Measurements from ENCODE around the gene CRACR2A.

The CRACR2A gene

DNA sequence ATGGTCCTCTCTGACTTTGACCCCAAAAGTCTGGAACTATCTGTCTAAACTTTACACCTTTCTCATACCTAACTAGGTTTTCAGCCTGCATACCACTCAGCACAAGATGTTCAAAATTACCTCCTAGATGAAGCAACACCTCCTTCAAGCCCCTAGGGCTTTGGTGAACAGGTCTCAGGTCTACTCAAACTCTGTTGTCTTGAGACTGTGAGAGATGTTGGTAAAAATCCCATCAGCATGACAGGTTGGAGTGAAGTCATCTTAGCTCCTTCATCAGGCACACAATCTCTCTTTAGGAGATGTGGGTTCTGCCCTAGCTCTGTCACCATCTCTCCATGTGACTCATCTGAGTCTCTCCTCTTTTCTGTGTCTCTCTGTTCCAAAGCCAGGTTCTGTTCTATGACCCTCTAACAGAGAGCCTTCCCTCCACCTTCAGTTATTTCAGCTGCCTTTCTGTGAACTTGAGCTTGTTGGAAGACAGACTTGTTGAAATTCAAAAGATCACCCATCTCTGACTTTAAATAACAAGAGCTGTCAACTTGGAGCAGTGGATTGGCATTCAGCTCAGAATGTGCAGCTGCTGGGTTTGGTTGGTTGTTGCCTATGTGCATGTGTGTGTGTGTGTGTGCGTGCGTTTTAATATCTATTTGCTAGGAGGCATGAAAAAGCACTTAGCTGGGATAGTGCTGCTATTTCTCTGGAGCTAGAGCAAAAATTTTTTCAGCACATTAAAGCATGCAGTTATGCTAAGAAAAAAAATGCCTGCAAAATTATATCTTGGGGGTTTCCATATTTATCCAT lies 130.7 kb downstream of the CRACR2A start:
- DNase-seq (ENCODE audit: low read depth in 2 of 2) = no peak

DNA sequence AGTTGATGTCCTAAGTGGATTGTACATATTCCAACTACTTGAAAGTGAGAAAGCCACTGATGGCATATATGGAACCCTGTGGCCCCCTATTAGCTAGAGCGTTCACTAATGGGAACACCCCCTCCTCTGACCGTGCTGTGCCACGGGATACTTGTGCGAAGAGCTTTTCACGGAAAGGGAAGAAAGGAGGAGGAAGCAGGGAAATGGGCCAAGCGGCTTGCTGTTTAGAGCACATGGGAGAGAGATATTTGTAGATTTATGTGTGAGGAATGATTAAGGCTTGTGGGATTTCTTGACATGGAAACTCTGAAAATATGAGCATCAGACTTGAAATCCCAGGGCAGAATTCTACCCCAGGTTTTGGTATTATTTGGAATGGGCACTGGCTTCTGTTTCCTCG lies 132.1 kb downstream of the CRACR2A start:
- DNase-seq (ENCODE audit: low read depth in 2 of 2) = no peak

DNA sequence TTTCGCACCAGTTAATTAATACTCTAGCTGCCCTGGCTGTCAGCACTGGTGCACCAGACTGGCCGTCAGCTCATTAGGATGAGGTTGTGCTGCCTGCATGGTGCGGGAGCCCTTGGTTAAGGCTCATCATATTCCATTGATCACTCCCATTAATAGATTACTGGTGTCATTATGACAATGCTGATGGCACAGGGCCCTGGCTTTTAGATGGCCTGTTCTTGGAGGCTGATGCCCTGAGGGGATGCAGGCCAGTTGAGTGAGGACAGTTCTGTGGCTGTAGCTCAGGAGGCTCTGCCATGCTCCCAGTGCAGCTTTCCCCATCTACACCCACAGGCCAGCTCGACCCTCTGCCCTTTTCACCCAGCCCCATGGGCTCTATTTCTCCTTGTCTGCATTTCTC lies 135.3 kb downstream of the CRACR2A start:
- no peak for DNase-seq (ENCODE audit: low read depth in 2 of 2)

DNA sequence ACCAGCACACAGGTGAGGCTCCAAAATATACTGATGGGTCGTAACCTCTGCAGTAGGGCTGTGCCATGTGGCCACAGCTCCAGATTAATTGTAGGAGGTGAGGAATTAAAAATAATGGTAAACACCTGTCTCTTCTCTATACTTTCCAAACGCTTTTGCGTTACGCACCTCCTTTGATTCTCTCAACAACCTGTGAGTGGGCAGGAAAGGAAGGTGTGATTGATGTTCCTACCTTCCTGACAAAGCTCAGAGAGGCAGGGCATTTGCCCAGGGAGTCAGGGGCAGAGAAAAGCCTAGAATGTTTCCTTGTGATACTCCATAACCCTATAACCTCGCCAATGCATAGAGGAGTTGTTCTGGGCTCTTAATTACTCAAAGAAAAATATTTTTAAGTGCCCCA lies 137.0 kb downstream of the CRACR2A start:
- no peak for DNase-seq (ENCODE audit: low read depth in 2 of 2)

DNA sequence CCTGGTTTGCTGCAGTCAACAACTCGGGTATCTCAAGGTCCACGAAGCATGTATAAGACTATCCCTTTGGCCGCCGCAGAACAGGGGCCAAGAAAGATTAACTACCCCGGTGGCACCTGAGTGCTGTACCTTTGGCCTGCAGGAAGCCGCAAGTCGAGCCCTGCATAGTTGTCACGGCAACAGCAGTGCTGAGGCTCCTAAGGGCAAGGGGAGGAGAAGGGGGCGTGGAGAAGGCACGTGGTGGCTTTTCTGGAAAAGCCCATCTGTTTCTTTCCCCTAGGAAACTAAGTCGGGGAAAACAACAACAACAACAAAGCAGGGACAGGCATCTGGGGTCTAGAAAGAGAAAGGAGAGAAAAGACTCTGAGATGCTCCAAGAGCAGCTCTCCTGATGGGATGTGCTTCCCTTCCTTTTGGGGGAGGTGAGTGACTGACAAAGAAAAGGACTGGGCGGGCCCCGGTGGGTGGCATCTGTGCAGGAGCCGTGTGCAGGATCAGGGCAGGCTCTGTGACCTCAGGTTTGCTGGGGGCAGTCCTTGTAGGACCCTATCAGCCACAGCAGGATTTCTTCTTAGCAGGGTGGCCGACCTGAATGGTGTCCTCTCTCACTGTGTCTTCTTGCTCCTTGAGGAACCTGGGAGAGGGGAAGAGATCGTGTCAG lies 138.0 kb downstream of the CRACR2A start:
- no peak for DNase-seq (ENCODE audit: low read depth in 2 of 2)

DNA sequence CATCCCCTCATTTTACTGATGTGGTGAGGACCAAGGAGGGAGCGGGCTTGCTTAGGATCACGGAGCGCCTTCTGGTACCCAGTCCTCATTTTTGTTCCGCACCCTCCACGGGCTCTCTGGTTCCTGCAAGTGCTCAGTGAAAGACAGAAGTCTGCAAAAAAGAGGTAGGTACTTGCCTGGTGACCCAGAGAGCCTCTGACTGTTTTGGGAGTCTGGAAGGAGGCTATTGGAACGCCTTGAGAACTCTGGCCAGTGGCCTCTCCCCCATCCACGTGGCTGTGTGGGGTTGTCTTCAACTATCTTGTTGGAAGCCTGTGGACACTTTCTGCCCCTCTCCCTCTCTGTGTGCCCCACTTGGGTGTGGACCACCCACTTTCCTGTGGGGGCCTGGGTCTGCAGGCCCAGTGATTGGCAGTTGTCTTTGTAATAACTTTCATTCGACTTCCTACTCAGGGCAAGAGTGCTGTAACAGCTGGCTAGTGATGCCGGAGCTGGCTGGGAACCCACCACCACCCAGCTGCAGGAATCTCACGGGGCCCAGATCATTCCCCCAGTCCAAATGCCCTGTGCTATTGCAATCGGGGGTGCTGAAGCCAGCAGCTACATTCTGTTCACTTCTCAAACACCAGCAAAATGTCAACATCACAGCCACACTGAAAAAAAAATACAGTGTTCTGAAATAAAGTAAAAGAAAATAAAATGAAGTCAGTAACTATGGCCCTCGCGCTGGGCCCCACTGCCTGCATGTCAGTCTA lies 139.1 kb downstream of the CRACR2A start:
- DNase-seq (ENCODE audit: low read depth in 2 of 2) = no peak

DNA sequence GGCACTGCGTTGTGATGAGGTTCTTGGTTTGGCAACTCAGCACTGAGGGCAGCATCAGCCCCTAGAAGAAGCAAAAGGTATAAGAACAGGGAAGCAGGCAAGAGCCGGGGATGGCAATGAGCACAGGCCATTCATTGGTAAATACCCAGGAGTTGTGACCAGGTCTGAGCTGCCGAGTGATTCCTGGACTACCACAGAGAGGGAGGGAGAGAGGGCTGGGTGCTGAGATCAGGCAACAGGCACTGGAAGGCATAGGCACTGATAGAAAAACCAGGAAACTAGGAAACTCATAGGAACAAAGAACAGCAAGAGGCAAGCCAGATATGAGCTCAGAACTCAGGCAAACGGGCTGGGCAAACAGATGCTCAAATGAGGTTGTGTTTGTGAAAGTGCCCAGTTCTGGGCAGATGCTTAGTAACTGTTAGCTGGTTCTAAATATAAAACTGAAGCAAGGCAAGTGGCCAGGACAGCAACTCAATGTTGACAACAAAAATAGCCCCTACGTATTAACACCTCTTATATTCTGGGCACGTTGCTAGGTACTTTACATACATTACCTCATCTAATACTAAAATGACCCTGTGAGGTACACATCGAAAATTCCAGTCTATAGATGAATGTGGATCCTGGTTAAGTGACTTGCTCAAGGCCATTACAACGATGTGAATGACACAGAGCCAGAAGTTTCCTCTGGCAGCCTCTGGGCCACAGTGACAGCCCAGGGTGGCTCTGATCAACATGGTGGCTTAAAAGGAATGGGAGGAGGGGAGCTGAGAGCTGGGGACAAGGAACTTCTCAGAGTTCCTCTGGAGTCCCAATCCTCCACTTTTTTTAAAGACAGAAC lies 140.8 kb downstream of the CRACR2A start:
- DNase-seq (ENCODE audit: low read depth in 2 of 2) = no peak

DNA sequence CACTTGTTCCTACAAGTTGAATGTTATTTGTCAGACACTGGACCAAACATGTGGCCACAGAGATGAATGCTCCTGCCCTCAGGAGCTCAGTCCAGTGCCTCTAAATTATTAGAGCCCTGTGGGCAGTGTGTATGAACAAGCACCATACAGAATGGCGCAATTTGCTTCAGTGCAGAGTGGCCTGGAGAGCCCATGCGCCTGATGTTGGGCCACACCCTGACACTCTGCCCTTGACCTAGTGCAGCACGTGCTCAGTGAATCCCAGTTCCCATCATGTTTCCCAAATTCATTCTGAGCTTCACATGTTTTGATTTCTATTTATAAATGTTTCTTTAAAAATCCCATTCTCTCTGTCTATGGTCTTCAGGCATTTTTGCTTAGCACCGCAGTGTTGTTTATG lies 145.1 kb downstream of the CRACR2A start:
- DNase-seq (ENCODE audit: low read depth in 2 of 2) = no peak

DNA sequence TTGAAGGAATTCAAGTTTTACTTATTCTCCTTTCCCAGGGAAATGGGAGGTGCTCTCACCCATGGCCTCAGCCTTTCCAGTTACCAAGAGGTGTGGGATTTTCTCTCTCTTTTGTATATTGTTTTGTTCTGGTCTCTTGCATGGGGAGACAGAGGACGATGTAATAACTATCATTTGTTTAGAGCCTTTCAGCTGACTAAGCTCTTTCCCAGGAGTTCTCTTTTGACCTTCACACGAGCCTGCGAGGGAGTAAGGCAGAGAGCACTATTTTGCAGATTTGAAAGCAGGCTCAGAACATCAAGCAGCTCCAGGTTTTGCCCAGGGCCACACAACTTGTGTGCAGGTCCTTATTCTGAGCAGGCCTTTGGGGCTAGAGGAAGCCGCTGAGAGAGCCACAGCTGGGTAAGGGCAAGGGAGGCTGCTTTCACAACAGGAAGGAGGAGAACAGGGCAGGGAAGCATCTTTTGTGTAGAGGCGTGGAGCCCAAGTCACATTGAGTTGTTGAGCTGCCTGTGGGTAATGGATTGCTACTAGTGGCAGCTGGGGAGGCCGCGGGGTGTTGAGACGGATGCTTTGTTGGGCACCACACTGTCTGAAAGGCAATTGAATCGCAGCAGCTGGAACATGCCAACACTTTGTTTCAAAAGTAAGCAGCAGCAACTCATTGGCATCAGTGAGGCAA lies 145.7 kb downstream of the CRACR2A start:
- DNase-seq (ENCODE audit: low read depth in 2 of 2) = no peak

DNA sequence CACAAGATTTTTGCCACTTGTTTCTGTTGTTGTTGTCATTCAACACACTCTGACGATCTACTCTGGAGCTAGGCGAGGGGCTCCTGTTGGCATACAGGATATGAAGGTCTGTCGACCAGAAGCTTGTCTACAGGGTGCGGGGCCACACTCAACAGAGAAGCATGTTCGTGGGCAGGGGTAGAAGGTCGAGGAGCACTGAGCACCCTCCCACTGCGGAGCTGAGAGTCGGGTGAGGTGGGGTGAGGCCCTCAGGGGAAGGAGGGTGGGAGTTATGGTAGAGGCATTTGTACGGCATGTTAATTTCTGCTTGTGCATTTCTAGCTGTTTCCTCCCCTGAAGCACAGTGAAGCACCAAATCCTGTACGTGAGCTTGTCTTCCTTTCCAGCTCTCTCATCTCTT lies 146.8 kb downstream of the CRACR2A start:
- DNase-seq (ENCODE audit: low read depth in 2 of 2) = no peak

DNA sequence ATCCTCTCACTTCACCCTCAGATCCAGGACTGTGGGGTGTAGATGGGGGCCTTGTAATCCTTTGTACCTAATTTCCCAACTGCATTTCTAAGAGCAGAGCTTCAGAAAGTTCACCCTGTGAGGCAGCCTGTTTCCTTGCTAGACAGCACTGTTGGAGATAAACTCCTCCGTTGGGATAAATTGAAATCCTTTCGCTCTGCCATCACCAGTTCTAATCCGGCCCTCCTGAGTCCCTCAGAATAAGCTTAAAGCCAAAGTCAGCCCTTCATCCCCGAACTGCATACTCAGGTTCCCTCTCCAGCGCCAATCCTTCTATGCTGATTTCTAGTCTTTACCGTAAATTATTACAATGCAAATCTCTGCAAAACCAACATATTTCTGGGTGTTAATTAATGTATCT lies 147.2 kb downstream of the CRACR2A start:
- no peak for DNase-seq (ENCODE audit: low read depth in 2 of 2)

DNA sequence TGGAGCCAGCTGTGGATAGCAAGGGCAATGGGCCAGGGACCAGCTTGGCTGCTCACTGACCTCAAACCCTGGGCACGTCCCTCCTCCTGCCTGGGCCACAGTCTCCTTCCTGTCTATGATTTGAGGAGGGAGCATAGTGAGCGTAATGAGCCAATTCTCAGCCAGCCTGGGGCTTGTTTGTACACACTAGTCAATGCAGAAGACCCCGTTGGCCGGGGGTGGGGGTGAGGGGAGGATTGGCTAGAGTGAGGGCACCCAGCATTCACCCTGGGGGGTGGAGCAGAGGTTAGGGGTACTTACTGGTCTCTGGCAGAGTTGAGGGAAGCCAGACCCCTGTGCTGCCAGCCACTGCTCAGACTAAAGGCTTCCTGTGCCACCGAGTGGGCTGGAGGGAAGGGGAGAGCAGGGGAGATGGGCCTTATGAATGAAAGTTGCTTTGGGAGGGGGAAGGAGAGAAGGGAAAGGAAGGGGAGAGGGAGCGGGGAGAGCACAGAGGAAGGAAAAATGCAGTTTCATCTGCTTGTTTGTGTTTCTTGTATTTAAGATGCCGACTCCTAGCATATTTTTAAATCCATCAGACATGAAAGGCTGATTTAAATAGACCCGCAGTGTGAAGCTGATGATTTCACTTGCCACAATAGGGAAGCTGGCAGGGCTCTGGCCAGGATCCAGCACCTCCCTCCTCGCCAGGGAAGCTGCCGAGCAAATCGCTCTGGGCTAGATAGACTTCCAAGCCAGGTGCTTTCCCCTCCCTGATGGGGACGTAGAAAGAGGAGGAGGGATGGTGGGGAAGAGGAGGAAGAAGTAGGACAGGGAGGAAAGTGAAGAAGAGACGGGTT lies 147.9 kb downstream of the CRACR2A start:
- no peak for DNase-seq (ENCODE audit: low read depth in 2 of 2)

DNA sequence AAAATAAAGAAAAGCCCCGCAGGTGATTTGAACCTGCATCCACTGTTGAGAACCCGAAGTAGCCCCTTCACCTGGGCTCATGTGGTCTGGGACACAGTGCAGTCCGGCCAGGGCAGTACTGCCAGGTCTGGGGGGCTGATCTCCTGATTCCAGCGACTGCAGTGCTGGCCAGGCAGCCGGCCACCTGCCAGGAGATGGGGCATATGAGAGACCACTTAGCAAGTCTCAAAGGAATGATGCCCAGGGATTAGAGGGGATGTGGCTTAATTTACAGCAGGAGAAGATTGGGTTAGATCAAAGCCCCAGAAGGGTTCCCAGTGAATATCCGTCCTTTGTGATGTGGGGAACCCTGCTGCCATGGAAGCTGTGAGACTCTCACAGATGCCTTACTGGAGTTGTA lies 148.6 kb downstream of the CRACR2A start:
- DNase-seq (ENCODE audit: low read depth in 2 of 2) = no peak

DNA sequence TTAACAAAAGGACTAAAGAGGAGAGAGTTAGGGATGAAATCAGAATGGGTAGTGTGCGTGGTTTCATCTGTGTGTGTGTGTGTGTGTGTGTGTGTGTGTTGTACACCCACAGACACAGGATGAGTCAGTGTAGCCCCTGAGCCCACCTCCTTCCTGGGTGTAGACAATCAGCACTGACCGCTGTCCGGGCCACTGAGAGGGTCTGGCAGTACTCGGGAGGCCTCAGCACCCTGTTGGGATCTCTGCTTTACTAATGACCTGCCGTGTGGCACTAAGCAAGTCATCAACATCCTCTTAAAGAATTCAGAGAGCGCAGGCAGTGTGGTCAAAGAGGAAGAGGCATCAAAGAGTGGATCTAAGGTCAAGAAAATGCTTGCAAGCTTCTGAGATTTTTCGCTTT lies 149.3 kb downstream of the CRACR2A start:
- no peak for DNase-seq (ENCODE audit: low read depth in 2 of 2)

DNA sequence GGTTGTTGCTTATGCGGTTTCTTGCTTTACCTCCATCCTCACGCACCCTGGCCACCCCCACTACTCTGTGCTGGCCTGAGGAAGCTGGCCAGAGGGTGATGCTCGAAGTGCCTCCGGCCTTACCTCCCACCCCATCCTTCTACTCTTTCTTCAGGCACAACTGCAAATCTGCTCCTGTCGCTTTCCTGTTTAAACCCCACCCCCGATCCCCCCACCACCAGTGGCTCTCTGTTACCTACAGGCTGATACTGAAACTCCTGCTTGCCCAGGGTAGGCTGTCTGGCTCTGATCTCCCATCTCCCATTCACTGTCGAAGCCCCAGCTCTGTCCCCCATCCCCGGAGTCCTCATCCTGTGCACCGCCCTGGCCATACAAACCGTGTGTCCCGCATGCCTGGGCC lies 150.4 kb downstream of the CRACR2A start:
- no peak for DNase-seq (ENCODE audit: low read depth in 2 of 2)

DNA sequence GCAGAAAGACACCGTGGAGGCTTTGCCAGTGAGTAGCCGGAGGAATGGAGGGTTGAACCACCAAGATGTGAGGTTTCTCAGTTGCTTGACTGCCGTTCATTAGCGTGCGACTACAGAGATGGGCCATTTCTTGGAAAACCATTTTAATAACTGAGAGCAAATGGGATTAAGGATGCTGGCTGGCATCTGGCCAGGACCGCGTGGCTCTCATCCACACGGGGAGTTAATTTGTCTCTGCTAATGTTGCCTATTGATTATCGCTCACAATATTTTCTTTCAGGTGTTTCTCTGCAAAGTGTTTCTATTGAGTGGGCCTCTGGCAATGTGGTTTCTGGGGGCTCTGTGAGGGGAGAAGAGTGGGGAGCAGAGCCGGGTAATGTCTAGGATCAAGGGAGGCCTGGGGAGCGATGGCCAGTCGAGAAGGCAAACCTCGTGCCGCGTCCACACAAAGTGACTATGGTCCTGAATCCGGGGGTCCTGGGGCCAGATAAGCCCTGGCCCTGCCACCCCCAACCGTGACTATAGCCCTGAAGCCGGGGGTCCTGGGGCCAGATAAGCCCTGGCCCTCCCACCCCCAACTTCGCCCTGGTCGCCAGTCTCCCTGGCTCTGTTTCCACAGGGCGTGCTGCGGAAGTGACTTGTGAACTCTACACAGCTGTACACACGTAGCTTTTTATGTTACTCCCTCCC lies 151.3 kb downstream of the CRACR2A start:
- DNase-seq (ENCODE audit: low read depth in 2 of 2) = no peak

DNA sequence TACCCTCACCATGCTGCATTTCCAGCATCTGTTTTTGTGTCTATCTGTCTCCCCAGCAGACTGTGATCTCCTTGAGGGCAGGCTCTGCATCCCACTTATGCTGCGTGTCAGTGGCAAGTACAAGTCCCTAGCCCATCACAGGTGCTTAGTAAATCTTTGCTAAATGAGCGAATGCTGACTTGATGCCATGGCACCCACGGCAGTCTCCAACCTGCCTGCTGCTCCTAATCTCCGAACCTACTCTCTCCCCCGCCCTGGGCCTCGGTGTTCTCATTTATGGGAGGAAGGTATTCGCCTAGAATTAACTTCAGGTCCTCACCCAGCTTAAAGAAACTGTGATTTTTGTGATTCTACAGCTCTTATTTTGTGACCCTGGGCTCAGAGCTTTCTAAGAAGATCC lies 152.0 kb downstream of the CRACR2A start:
- no peak for DNase-seq (ENCODE audit: low read depth in 2 of 2)

DNA sequence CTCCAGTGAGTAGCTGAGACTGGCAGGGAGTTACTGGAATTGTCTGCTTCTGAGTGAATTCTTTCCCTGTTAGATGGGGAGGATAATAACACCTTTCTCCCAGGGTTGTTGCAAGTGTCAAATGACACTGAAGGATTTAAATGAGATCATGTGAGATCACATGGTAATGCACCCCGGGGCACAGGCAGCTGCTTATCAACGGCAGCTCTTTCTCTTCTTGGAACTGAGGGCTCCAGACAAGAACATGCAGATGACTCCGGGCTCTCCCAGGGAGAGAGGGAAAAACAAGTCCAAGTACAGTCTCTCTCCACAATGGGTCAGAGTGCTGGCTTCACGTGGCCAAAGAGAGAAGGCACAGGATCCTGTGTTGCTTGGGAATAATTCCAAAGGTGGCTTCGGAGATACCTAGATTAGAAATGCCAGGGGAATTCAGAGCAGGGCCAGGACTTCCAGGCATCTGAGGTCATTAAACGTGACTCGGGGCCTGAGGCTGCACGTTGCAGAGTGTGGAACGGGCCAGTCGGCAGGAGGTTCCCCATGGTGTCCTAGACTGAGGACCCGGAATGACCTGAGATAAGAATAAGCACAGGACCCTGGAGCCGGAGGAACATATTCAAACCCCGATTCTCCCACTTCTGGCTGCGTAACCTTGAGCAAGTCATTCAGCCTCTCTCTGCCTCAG lies 152.7 kb downstream of the CRACR2A start:
- DNase-seq (ENCODE audit: low read depth in 2 of 2) = no peak

Data from stimulated activated CD4-positive, alpha-beta T cell treated with anti-CD3 and anti-CD28 coated beads, Interleukin-1b, Interleukin-23, amount 100 ng/mL, for 1 hour (primary cell).